CD14-positive monocyte (primary cell): ENCODE measurements around the gene NUP188. TPM values are rescaled to one million over a fixed set of nuclear protein-coding genes. Genes with fewer than 3 reads are reported as not detected.

Experiments
- DNase-seq, 3 donors: peaks; one replicate each; pipeline ENCODE4 v3.0.0-alpha.2; 2011 to 2022
- H2AFZ ChIP-seq: 2 replicates; pipeline ENCODE4 v1.6.0; 2012; ENCODE audit warnings: mild to moderate bottlenecking, low read depth, low read length, inconsistent platforms; ENCODE audit not compliant: insufficient read depth, poor library complexity, severe bottlenecking
- H3K27ac ChIP-seq, 2 donors: 1 replicate in 1 of 2; 2 replicates in 1 of 2; pipeline ENCODE4 v1.5.1; 2012 to 2013; ENCODE audit warnings: low read length in 2 of 2, control low read depth in 1 of 2, inconsistent platforms in 1 of 2, low read depth in 1 of 2, mild to moderate bottlenecking in 1 of 2
- H3K27me3 ChIP-seq, 2 donors: one replicate each; pipeline versions ENCODE4 v1.6.0 to v1.6.1; 2011 to 2013; ENCODE audit warnings: low read length in 2 of 2; ENCODE audit not compliant: control insufficient read depth in 2 of 2, insufficient read depth in 2 of 2
- H3K36me3 ChIP-seq, 2 donors: replicated peaks in 1 of 2; 1 replicate in 1 of 2; 2 replicates in 1 of 2; pipeline versions ENCODE4 v1.5.1 to v1.6.1; 2012 to 2013; ENCODE audit warnings: low read length in 2 of 2, control low read depth in 1 of 2, inconsistent platforms in 1 of 2, mild to moderate bottlenecking in 1 of 2; ENCODE audit not compliant: insufficient read depth in 2 of 2, control insufficient read depth in 1 of 2
- H3K4me1 ChIP-seq, 2 donors: 1 replicate in 1 of 2; 2 replicates in 1 of 2; pipeline versions ENCODE4 v1.5.1 to v1.6.1; 2012 to 2013; ENCODE audit warnings: low read length in 2 of 2, control low read depth in 1 of 2, inconsistent platforms in 1 of 2, mild to moderate bottlenecking in 1 of 2, moderate library complexity in 1 of 2; ENCODE audit not compliant: insufficient read depth in 2 of 2, control insufficient read depth in 1 of 2
- H3K4me2 ChIP-seq: replicated peaks from 2 replicates; pipeline ENCODE3; 2012; ENCODE audit warnings: low read length, moderate library complexity, mild to moderate bottlenecking; ENCODE audit not compliant: poor library complexity, severe bottlenecking; ENCODE audit errors: extremely low read depth
- H3K4me3 ChIP-seq, 3 experiments: fragments of 200-600 bp in 1 of 3; sonication (generic) in 1 of 3; replicated peaks in 1 of 3; 1 replicate in 2 of 3; 2 replicates in 1 of 3; pipeline ENCODE4 v1.5.1; 2011 to 2013; ENCODE audit warnings: low read length in 3 of 3, mild to moderate bottlenecking in 3 of 3, control low read depth in 2 of 3, low read depth in 2 of 3, inconsistent platforms in 1 of 3, moderate library complexity in 1 of 3
- H3K79me2 ChIP-seq: 2 replicates; pipeline ENCODE4 v1.6.0; 2012; ENCODE audit warnings: mild to moderate bottlenecking, control low read depth, inconsistent platforms, low read length, moderate library complexity; ENCODE audit not compliant: insufficient read depth
- H3K9ac ChIP-seq: 2 replicates; pipeline ENCODE4 v1.6.0; 2017; ENCODE audit warnings: low read length, mild to moderate bottlenecking; ENCODE audit not compliant: insufficient read depth, poor library complexity, severe bottlenecking
- H3K9me3 ChIP-seq, 2 donors: replicated peaks in 1 of 2; 1 replicate in 1 of 2; 2 replicates in 1 of 2; pipeline versions ENCODE4 v1.5.1 to v1.6.1; 2012 to 2013; ENCODE audit warnings: low read length in 2 of 2, control low read depth in 1 of 2; ENCODE audit not compliant: control insufficient read depth in 1 of 2, insufficient read depth in 1 of 2
- H4K20me1 ChIP-seq: 2 replicates; pipeline ENCODE4 v1.6.0; 2012; ENCODE audit warnings: mild to moderate bottlenecking, low read length, control low read depth, moderate library complexity; ENCODE audit not compliant: insufficient read depth
- H3K27ac Mint-ChIP-seq, 7 donors: one replicate each; pipeline ENCODE4 v1.8.0; 2020; ENCODE audit warnings: mild to moderate bottlenecking in 7 of 7, mixed read lengths in 7 of 7, moderate library complexity in 6 of 7, inconsistent platforms in 2 of 7
- H3K27me3 Mint-ChIP-seq, 3 donors: one replicate each; pipeline ENCODE4 v1.8.0; 2021 to 2022; ENCODE audit warnings: low read depth in 3 of 3, mild to moderate bottlenecking in 3 of 3, mixed read lengths in 3 of 3, moderate library complexity in 3 of 3, inconsistent platforms in 1 of 3
- H3K36me3 Mint-ChIP-seq, 2 donors: one replicate each; pipeline ENCODE4 v1.8.0; 2020; ENCODE audit warnings: mixed read lengths in 2 of 2, inconsistent platforms in 1 of 2, mild to moderate bottlenecking in 1 of 2
- H3K4me1 Mint-ChIP-seq: one replicate; pipeline ENCODE4 v1.8.0; 2020; ENCODE audit warnings: mild to moderate bottlenecking, mixed read lengths
- H3K4me3 Mint-ChIP-seq, 2 donors: one replicate each; pipeline ENCODE4 v1.8.0; 2020; ENCODE audit warnings: mild to moderate bottlenecking in 2 of 2, mixed read lengths in 2 of 2, moderate library complexity in 1 of 2
- H3K9me3 Mint-ChIP-seq, 7 donors: one replicate each; pipeline ENCODE4 v1.8.0; 2020 to 2022; ENCODE audit warnings: mixed read lengths in 7 of 7, mild to moderate bottlenecking in 6 of 7, moderate library complexity in 6 of 7, inconsistent platforms in 2 of 7
- WGBS: methylation state at CpG from one replicate; pipeline ENCODE4 v1.1.5; 2013; ENCODE audit warnings: missing lambda C conversion rate; ENCODE audit not compliant: insufficient coverage; 5-methylcytosine and 5-hydroxymethylcytosine counted together
- intact Hi-C, 2 donors: fragments of 100-400 bp; cut with micrococcal nuclease; formaldehyde crosslinking; loops; one replicate each; pipeline versions ENCODE4 v1.15.0 to v1.15.1; 2023
- polyA plus RNA-seq, 3 donors: library from polyadenylated mRNA; depleted of rRNA in 1 of 3; unstranded in 2 of 3; stranded (reverse) in 1 of 3; fragments of 300-500 nt in 2 of 3; fragments of >200 nt in 1 of 3; fragmentation: Illumina TruSeq in 2 of 3; gene quantifications; 1 replicate in 2 of 3; 2 replicates in 1 of 3; pipeline ENCODE4 v1.2.3, GENCODE V29; 2012 to 2021
- TF ChIP-seq, protein P1 (sequence below): fragments of 200-600 bp; IDR thresholded peaks from one replicate; pipeline ENCODE4 v1.8.0; 2022; ENCODE audit warnings: antibody characterized with exemption, mild to moderate bottlenecking

NUP188 gene
- polyA plus RNA-seq, 3 donors, result 10.5 to 28.2 (median 17.2) TPM

DNA sequence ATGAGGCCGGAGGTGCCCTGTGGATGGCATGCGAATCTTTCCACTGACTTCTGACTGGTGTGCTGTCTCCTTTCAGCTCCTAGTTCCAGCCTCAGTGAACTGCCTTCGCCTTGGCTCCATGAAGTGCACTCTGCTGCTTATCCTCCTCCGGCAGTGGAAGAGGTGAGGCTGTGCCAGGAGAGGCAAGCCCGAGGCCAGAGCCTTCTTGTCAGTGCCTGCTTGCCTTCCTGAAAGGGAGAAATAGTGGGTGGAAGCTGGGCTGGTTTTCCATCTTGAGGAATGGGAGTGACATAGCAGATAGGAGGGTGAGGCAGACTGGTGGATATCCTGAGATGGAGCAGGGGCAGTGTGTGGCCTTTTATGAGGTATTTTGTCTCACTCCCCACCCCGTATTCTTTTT lies 51.0 kb downstream of the NUP188 start:
- no peaks in the 10 kb centered on the region for H3K9me3 Mint-ChIP-seq
- H3K4me3 Mint-ChIP-seq, result no peak overlapping the region
- peak overlapping the region in 1 of 7 donors; percentile 22 for H3K27ac Mint-ChIP-seq
- Histone ChIP-seq H3K4me3 (no peak overlapping the region), H3K27me3 (no peaks in the 10 kb centered on the region), H3K4me1 (peaks cover 0 to 13% of the 10 kb centered on the region in 2 donors), H3K9me3 (no peaks in the 10 kb centered on the region), H3K9ac (no peak overlapping the region), H3K79me2 (no peaks in the 10 kb centered on the region), H4K20me1 (no peaks in the 10 kb centered on the region), H3K27ac (no peak overlapping the region), H3K4me2 (no peak overlapping the region), H2AFZ (no peak overlapping the region), H3K36me3 (peaks cover 89 to 100% of the 10 kb centered on the region in 2 donors)
- TF ChIP-seq, protein P1, sequence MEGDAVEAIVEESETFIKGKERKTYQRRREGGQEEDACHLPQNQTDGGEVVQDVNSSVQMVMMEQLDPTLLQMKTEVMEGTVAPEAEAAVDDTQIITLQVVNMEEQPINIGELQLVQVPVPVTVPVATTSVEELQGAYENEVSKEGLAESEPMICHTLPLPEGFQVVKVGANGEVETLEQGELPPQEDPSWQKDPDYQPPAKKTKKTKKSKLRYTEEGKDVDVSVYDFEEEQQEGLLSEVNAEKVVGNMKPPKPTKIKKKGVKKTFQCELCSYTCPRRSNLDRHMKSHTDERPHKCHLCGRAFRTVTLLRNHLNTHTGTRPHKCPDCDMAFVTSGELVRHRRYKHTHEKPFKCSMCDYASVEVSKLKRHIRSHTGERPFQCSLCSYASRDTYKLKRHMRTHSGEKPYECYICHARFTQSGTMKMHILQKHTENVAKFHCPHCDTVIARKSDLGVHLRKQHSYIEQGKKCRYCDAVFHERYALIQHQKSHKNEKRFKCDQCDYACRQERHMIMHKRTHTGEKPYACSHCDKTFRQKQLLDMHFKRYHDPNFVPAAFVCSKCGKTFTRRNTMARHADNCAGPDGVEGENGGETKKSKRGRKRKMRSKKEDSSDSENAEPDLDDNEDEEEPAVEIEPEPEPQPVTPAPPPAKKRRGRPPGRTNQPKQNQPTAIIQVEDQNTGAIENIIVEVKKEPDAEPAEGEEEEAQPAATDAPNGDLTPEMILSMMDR, result no peak
- 98% methylated on average over 4 of the region's 6 CpGs for WGBS
- no peak for DNase-seq
- no peaks in the 10 kb centered on the region for H3K4me1 Mint-ChIP-seq
- intact Hi-C loops, result no loop called here
- H3K36me3 Mint-ChIP-seq, result peaks cover 93 to 99% of the 10 kb centered on the region in 2 donors
- peaks cover 0 to 1% (median 0%) of the 10 kb centered on the region in 3 donors for H3K27me3 Mint-ChIP-seq

DNA sequence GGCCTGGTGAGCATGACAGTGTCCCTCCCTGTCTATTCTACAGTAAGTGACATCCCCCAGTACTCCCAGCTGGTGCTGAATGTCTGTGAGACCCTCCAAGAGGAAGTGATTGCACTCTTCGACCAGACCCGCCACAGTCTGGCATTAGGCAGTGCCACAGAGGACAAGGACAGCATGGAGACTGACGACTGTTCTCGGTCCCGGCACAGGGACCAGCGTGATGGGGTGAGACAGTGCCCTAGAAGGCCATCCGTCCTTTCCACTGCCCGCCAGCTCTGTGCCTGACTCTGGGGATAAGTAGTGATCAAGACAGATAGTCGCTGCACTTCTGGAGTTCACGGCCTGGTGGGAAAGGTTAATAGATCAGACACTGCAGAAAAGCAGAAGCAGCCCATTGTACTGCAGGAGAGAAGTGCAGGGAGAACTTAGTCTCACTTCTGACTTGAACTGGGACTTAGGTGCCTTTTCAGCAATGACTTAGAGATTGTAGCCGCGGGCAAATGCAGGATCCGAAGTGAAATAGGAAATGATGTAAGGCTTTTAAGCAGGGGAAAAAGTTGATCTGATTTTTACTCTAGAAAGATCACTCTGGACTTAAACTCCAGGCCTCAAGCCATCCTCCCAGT lies 52.2 kb downstream of the NUP188 start:
- Histone ChIP-seq H3K27me3 (no peaks in the 10 kb centered on the region), H3K79me2 (no peaks in the 10 kb centered on the region), H3K4me1 (peaks cover 0 to 13% of the 10 kb centered on the region in 2 donors), H4K20me1 (no peaks in the 10 kb centered on the region), H3K4me3 (no peak overlapping the region), H3K9ac (peak overlapping the region; percentile 28), H3K9me3 (no peaks in the 10 kb centered on the region), H3K36me3 (peaks cover 79 to 98% of the 10 kb centered on the region in 2 donors), H2AFZ (no peak overlapping the region), H3K27ac (peak overlapping the region in 1 of 2 donors; percentile 73), H3K4me2 (no peak overlapping the region)
- WGBS, result 80% methylated on average over 10 of the region's 13 CpGs
- H3K9me3 Mint-ChIP-seq, result no peaks in the 10 kb centered on the region
- H3K4me3 Mint-ChIP-seq, result no peak overlapping the region
- H3K4me1 Mint-ChIP-seq, result no peaks in the 10 kb centered on the region
- intact Hi-C loops, result no loop called here
- peak overlapping the region in 4 of 7 donors; percentile 28 to 54 (median 44) for H3K27ac Mint-ChIP-seq
- DNase-seq, result no peak
- TF ChIP-seq, protein P1, result no peak
- peaks cover 0 to 1% (median 0%) of the 10 kb centered on the region in 3 donors for H3K27me3 Mint-ChIP-seq
- peaks cover 86 to 96% of the 10 kb centered on the region in 2 donors for H3K36me3 Mint-ChIP-seq
